ENCODE results near the gene CD99L2.

GRCh38 chrX:150902434-150903109 lies 4.1 kb upstream of the CD99L2 start:
- no peak for TF ChIP-seq FOXA1 (IDR thresholded peaks at IDR 0.05)
- no peak for TF ChIP-seq TARDBP (IDR thresholded peaks at IDR 0.05)
- TF ChIP-seq LEF1 (IDR thresholded peaks at IDR 0.05; ENCODE audit: borderline replicate concordance) = no peak
- no peak for TF ChIP-seq SP1 (IDR thresholded peaks at IDR 0.05)
- no peak for TF ChIP-seq PKNOX1 (IDR thresholded peaks at IDR 0.05)
